Anterior cingulate cortex (tissue), 58 donors: ENCODE results near the gene LDLRAD3.

Experiments
- DNase-seq, 58 donors: peaks; one replicate each; lab custom pipeline; 2025; lab: John Stamatoyannopoulos, UW

LDLRAD3 gene

DNA sequence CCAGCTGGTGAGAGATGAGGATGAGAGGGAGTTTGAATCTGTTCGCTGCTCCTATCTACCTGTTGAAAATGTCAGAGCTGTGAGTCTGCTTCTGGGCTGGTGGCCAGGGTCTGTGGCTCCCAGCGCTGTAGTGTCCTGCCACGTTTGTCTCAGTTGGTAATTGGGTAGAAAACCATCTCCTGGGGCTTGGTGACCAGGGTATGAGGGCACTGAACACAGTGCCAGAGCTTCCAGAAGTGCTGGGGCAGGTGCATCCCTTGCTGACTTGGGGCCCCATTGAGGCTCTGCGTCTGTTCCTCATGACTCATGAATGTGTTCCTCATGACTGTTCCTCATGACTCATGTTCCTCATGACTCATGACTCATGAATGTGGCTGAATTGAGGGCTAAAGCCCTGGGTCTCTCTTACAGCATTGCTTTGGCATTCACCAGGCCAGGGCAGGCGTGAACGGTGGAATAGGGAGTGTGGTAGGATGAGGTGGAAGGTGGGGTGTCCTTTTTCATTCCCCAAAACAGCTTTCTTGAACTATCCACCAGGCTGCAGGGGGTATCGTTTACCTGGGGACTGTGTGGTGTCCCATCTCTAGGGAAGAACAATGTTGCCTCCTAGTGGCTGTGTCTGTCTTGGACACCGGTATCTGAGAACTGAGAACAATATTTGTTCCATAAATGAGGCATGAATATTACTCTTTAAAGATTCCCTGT lies 205.8 kb downstream of the LDLRAD3 start:
- peak in 11 of 58 donors; percentile 10 to 72 (median 53) for DNase-seq

DNA sequence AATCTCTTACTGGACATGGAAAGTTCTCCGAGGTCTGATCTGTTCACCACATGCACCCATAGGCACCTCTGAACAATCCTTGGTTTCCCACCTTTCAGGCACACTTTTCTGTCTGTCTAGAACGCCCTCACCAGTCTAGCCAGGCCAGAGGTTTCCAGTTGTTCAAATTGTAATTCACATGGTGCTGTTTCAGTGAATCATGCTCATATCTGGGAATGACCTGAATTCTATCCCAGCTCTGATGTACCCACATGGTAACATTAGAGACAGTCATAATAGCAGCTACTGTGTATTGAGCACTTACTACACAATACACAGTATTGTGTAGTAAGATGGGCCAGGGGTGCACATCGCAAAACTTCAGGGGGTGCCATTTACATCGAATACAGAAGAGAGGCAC lies 207.1 kb downstream of the LDLRAD3 start:
- no peak for DNase-seq

DNA sequence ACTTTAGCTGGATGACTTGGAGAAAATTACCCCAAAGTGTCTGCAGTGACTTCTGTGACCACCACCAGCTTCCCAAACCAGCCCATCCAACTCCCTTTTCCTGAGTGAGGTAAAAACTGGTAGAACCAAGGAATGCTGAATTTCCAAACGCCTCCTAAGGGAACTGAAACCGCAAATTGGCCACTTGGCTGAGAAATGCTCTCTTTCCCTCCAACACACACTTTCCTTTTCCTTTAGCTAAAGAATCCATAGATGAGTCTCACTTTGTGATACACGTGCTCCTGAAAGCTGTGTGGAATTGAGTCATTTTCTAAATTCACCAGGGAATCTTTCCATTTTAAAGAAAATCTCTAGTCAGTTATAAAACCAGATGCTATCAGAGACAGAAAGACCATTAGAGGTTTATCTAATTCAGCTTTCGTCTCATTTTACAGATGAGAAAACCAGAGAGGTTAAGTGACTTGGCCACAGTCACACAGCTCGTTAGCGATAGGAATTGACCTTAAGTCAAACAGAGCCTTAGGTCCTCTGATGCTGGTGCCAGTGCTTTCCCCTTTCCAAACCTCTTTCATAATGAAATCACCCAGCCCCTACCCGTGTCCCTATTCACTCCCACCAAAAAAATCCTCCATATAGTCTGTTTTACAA lies 208.2 kb downstream of the LDLRAD3 start:
- no peak for DNase-seq

DNA sequence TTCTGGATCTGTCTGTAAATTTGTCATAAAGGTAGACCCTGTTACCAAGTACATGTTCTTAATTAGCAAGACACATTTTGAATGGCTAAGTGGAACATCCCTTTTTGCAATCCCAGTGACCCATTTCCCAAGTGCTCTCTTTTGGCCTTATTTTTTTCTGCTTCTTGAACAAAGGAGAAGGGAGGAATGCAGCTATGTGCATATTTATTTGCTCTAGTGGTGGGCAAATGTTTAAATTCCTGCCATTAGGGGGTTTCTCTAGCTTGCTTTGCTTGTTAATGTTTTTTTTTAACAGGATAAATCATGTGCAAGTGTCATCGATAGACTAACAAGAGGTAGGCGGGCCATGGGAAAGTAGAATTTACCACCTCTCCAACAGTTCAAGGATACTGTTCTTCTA lies 209.7 kb downstream of the LDLRAD3 start:
- no peak for DNase-seq

DNA sequence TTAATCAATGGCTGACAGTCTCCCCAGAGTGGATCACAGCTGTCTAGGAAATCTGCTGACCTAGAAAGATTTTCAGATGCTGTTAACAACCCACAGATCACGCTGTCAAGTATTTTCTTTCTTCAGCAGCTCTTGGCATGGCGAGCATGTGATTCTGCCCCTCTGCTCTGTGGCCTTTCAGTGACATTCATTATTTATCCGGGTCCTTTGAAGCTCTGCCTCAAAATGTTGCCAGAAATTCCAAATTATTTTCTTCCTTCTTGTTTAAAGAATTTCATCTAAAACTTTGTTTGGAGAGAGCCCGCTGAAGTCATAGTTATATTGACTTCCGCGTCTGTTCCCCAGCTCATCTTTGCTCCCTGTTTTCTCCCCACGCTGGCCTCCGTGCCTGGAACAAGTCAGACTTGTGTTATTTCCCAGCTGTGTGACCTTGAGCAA lies 211.3 kb downstream of the LDLRAD3 start:
- DNase-seq = no peak

DNA sequence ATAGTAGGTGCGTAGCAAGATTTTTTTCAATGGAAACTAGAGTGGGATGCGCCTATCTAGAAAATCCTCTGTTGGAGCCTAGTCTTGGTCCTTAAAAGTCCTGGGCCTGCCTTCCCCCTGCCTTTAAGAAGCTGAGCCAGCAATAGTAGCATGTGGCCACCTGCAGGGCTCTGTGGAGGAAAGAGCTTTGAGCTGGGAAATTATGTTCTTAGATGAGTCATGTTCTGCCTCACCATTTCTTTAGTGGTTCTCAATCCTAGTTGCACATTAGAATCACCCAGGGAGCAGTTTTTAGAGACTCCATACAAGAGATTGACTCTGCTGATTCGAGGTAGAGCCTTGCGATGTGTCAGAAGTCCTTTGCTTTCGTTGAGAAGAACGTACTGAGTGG lies 211.9 kb downstream of the LDLRAD3 start:
- DNase-seq = no peak

DNA sequence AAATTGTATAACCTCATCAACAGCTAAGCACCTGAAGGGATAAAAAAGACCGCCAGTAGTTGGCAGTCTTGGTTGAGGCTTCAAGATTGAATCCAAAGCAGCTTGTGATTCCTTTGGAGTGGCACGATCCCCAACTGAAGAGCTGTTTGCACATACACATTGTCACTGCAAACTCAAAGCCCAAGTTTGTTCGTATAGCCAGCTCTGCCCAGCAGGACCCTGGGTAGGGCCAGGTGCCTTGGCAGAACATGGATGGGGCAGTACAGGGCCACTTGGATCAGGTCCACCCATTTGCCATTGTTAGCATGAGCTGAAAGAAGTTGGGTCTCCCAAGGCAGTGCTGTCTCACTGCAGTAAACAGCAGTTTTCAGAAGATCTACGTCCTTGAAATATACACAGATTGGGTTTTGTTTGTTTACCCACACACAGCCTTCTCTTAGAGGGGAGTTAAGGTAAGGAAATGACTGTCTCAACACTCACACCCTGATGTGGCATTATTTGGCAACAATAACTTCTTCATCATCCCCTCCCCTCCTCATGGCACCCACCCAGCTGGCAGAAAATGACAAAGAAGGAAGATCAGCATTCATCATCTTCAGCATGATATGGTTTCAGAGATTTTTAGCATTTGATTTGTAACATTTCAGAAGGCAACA lies 212.4 kb downstream of the LDLRAD3 start:
- DNase-seq = peak in 45 of 58 donors; percentile 1 to 70 (median 42)

DNA sequence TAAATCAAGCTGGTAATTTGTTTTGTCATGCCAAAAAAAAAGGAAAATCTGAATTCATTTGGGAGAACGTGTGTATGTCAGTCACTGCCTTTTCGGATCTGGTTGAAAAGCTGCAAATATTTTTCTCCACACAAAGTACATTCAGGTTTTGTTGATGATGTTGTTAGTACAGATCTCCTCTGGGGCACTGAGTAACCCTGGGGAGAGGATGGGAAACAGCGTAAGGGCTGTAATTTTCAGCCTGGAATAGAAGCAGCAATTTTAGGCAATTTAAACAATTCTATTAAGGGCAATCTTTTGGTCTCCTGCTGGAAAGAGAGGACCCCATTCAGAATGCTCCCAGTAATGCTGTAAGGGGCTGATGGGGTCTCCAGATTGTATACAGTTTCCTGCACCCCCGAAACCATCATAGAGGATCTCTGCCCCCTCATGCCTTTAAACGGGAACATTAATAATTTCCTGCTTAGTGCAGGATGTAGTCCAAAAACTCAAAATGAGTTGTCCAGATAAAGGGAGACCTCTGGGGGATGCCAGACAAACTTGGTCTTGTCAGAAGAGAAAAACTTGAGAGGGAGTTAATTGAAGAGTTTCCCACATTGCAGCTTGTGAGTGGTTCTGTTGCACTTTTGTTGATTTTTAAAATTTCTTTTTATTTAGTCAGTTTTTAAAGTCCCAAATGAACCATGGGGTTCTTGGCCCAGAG lies 213.1 kb downstream of the LDLRAD3 start:
- DNase-seq = no peak

DNA sequence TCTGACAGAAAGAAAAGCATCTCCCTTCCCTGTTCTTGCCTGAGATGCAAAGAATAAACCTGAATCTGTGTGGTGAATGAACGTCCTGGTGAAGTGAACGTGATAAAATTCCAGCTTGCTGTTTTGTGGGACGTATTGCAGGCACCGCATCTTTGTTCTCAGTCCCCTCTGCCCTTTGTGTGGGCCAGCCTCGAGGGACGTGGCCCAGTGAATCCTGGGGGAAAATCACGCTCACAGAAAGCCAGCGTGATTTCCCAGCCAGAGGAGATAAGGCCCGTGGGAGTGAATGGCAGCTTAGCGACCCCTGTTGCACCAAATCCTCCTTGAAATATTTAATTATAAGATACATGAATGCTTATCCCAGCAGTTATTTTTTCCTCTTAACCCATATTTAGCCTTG lies 216.2 kb downstream of the LDLRAD3 start:
- no peak for DNase-seq

DNA sequence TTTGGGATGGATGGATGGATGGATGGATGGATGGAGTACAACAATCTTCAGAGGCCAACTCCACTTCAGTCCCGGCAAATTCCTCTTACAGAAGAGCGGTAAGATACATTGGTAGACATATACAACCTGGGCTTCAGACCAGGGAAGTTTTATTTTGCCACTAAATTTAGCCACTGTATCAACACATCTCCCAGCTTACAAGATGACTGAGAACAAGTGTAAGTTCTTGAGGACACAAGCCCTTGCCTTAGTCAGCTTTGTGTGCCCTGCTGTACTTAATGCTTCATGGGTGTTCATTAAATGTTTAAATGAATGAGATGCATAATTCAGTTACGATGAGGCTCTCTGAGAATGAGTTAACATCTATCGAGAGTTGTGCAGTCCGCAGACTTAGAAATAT lies 217.7 kb downstream of the LDLRAD3 start:
- no peak for DNase-seq

DNA sequence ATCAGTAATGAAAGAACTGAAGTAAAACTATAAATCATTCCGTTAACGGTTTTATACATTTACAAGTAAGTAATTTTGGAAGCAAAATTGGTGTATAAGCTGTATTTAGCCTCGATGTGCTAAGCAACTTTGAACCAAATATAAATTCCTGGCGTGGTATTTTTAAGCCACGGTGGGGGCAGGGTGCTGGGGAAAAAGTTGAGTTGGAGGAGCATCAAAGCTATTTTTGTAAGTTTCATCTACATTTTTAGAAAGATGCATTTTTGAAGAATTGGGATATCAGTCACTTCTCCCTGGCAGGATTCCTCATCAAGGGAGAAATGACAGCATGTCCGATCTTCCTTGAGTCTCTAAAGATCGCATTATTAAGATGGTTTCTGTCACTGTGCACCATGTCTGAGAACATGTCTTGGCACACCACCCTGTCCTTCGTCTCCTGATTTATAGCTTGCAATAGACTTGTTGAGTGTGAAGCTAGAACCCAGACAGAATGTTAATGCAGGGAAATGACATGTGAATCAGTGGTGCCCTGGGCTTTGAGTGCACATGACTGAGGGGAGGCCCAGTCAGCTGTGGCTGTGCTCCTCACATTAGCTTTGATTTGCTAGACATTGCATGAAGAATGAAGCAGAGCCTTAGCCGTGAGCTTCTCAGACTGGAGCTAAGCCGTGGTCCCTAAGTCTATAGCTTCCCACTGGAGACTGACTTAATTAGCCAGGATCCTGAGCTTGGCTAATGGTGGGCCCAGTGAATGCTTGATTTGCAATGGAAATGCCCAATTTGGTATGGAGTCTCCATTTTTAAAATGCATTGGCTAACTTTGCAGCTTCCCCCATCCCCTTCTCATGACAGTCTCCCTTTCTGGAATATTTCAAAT lies 218.4 kb downstream of the LDLRAD3 start:
- peak in 2 of 58 donors; percentile 20 to 25 for DNase-seq

DNA sequence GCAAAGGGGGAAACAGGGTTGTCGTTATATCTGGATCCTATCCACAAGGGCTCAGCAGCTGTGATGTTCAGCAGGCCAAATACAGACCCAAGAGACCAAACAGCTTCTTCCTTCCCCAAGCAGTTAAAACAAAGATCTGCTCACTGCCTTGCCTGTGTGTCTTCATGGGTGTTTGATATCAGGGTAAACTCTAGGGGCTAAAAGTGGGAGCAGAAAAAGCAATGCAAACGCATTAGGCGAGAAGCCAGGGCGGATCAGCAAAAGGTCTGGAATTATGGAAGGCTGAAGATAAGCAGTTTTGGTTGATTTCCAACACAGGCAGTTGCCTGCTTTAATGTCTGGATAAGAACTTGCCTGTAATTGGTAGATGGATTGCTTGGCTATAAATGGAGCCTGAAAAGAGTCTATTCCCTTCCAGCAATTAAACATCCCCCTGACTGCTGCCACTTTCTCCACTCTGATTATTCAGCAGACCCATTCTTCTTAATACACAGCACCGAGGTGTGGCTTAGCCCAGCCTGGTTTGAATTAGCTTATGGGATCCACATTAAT lies 219.1 kb downstream of the LDLRAD3 start:
- DNase-seq = no peak

DNA sequence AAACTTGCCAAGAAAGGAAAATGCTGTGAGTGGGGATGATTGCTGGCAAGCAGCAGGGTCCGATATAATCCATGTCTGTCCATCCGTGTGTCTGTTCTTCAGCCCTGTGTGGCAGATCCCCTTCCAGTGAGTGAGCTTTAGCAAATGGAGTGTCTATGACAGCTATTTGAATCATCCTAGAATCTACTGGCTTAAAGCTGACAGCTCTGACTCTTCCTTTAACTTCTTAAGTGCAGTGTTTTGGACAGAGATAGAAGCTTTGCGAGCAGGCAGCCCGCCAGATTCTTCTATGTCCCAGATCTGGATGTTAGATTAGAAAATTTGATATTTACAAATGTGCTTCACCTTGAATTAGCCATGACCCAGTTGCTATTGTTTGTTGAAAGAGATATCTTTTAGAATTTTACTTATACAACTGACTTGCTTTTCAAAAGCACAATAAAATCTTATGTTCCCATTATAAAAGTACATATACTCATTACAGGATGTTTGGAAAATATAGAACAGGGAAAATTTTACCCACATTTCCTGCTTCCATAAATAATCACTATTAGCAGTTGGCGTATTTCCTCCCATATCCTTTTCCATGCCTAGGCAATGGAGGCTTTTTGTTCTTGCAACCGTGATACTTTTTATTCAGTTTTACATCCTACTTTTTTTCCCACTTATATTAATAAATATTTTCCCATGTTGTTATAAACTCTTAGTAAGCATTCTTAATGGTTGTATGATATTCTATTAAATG lies 220.8 kb downstream of the LDLRAD3 start:
- no peak for DNase-seq

DNA sequence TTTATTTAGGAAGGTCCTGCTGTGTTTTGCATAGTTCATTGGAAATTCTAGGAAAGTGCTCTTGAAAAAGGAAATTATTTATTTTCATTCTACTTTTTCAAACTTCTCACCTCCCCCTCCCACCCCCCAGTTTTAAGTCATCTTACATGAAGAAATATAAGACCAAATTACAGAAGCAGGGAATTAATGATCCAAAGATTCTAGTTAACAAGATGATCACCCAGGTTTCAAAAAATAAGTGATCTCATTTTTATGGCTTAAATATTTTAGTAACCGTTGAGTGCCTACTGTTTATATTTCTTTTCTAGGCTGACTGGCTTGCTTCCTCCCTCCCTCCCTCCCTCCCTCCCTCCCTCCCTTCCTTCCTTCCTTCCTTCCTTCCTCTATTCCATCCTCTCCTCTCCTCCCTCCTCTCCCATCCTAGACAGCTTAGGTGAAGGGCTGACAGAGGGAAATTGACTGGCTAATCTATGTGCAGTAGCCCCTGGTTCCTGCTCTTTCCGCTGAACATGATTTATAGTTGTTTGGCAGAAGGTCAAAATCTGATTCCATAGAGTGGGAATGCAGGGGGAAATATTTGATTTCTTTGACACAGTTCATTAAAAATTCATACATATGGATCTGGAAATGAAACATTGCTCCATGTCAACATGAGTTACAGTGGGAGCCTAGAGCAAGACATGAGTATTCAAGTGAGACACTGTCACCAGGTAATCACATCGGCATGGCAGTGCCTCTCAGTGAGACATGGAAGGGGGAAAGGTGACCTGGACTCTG lies 221.9 kb downstream of the LDLRAD3 start:
- DNase-seq = no peak

DNA sequence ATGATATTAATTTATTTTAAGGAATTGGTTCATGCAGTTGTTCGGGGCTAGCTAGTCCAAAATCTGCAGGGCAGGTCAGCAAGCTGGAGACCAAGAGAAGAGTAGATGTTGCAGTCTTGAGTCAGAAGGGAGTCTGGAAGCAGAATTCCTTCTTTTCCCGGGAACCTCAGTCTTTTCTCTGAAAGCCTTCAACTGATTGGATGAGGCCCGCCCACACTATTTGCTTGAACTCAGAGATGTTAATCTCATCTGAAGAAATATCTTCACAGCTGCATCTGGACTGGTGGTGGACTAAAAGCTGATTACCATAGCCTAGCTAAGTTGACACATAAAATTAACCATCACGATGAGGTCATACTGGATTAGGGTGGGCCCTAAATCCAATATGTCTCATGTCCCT lies 223.2 kb downstream of the LDLRAD3 start:
- DNase-seq = no peak

DNA sequence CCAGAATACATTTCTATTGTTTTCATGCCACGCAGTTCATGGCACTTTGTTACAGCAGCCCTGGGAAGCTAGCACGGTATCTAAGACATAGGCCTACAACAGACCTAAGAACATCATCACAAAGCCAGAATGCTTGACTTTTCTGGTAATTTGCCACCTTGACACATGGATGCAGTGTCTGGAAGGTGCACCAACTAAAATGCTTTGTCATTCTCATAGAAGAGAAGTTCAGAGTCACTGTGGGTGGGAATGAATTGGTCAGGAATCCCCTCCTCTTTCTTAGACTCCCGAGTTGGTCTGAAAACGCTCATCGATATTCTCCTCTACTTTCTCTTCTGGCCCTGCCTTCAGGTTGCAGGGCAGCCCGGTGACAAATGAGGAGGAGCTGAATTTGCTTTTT lies 223.9 kb downstream of the LDLRAD3 start:
- DNase-seq = no peak

DNA sequence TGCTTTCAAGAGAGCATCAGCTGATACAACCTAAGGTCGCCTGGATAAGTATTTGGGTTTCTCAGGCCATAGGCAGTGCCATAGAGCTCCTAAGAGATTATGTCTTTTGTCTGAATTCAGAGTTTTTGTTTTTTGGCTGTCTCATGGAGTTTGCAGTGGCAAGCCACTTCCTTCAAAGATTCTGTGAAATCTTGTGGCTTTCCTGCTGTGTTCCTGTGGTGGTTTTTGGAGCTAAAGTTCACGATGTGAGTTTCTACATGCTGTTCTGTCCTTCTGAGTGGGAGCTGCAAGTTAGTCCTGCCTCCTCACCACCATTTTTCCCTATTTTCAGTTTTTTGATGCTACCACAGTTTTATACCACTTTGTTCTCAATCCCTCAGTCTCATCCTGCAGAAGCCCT lies 234.0 kb downstream of the LDLRAD3 start:
- no peak for DNase-seq
